HG03064 (cell line): ENCODE data around the gene CCDC74A.
A peak's percentile ranks its signal among the peaks of the same experiment; 100 is the strongest.
"Not testable (repeated sequence)": the region's sequence is repeated elsewhere in the genome, so short reads cannot be mapped to it uniquely, and the experiment has no call there.

Experiments
- ATAC-seq: cut with Tn5 transposase; IDR thresholded peaks from one replicate; pipeline ENCODE4 v1.9.1; 2021; ENCODE audit warnings: low read depth; ENCODE audit not compliant: unreplicated experiment

CCDC74A gene

GRCh38 chr2:131525256-131525655 is 2.4 kb upstream of the CCDC74A start:
- not testable (repeated sequence) for ATAC-seq

GRCh38 chr2:131528981-131529863 is 1.5 kb downstream of the CCDC74A start:
- ATAC-seq = peak; percentile 55

GRCh38 chr2:131529864-131530445 is 2.3 kb downstream of the CCDC74A start:
- ATAC-seq = peak; percentile 5

GRCh38 chr2:131530626-131531344 is 3.1 kb downstream of the CCDC74A start:
- not testable (repeated sequence) for ATAC-seq

- not testable (repeated sequence) for ATAC-seq
Measured at GRCh38 chr2:131531547-131532185, 4.0 kb downstream of the CCDC74A start.

GRCh38 chr2:131532723-131533608 is 5.3 kb downstream of the CCDC74A start:
- not testable (repeated sequence) for ATAC-seq

GRCh38 chr2:131533609-131534316 is 6.1 kb downstream of the CCDC74A start:
- ATAC-seq = not testable (repeated sequence)

- not testable (repeated sequence) for ATAC-seq
Measured at GRCh38 chr2:131534317-131534672, 6.6 kb downstream of the CCDC74A start.

GRCh38 chr2:131534965-131535364 is 7.3 kb downstream of the CCDC74A start:
- not testable (repeated sequence) for ATAC-seq

- no peak for ATAC-seq
Measured at GRCh38 chr2:131535526-131535925, 7.8 kb downstream of the CCDC74A start.

- ATAC-seq = not testable (repeated sequence)
Measured at GRCh38 chr2:131535951-131536826, 8.5 kb downstream of the CCDC74A start.

- ATAC-seq = not testable (repeated sequence)
Measured at GRCh38 chr2:131536841-131537240, 9.2 kb downstream of the CCDC74A start.

- ATAC-seq = not testable (repeated sequence)
Measured at GRCh38 chr2:131538856-131539255, 11.2 kb downstream of the CCDC74A start.

- no peak for ATAC-seq
Measured at GRCh38 chr2:131542438-131543384, 15.0 kb downstream of the CCDC74A start.

GRCh38 chr2:131543385-131543891 is 15.8 kb downstream of the CCDC74A start:
- ATAC-seq = no peak

GRCh38 chr2:131544006-131544812 is 16.5 kb downstream of the CCDC74A start:
- ATAC-seq = not testable (repeated sequence)
